GM19455 (cell line): ENCODE results near the gene AGTR1.

Experiments
- ATAC-seq: cut with Tn5 transposase; IDR thresholded peaks from one replicate; pipeline ENCODE4 v1.9.1; 2021; ENCODE audit not compliant: unreplicated experiment

The AGTR1 gene

GRCh38 chr3:148697306-148698189 lies at the start of gene AGTR1:
AGTR1 (plus strand) TSS chr3:148697903; CDS start chr3:148741036, 43,133 bp downstream.
- ATAC-seq = no peak

GRCh38 chr3:148648685-148649352 lies 48.9 kb upstream of the AGTR1 start:
- no peak for ATAC-seq

GRCh38 chr3:148651549-148651948 lies 46.2 kb upstream of the AGTR1 start:
- ATAC-seq = no peak

- ATAC-seq = no peak
Observed at GRCh38 chr3:148654433-148654832, 43.3 kb upstream of the AGTR1 start.

- ATAC-seq = no peak
Observed at GRCh38 chr3:148657470-148657869, 40.2 kb upstream of the AGTR1 start.

GRCh38 chr3:148659512-148659911 lies 38.2 kb upstream of the AGTR1 start:
- no peak for ATAC-seq

- ATAC-seq = no peak
Observed at GRCh38 chr3:148680289-148680688, 17.4 kb upstream of the AGTR1 start.

GRCh38 chr3:148681080-148681479 lies 16.6 kb upstream of the AGTR1 start:
- ATAC-seq = no peak

- no peak for ATAC-seq
Observed at GRCh38 chr3:148682997-148683396, 14.7 kb upstream of the AGTR1 start.

- no peak for ATAC-seq
Observed at GRCh38 chr3:148694116-148694515, 3.6 kb upstream of the AGTR1 start.

GRCh38 chr3:148698190-148698810 lies 597 bp downstream of the AGTR1 start:
- ATAC-seq = no peak

GRCh38 chr3:148705314-148705713 lies 7.6 kb downstream of the AGTR1 start:
- ATAC-seq = no peak

- ATAC-seq = no peak
Observed at GRCh38 chr3:148707601-148708380, 10.1 kb downstream of the AGTR1 start.

- ATAC-seq = no peak
Observed at GRCh38 chr3:148708409-148708808, 10.7 kb downstream of the AGTR1 start.

- no peak for ATAC-seq
Observed at GRCh38 chr3:148709560-148710253, 12.0 kb downstream of the AGTR1 start.

- ATAC-seq = no peak
Observed at GRCh38 chr3:148710665-148711064, 13.0 kb downstream of the AGTR1 start.

- ATAC-seq = no peak
Observed at GRCh38 chr3:148711981-148712666, 14.4 kb downstream of the AGTR1 start.

- ATAC-seq = no peak
Observed at GRCh38 chr3:148714521-148714920, 16.8 kb downstream of the AGTR1 start.

- no peak for ATAC-seq
Observed at GRCh38 chr3:148716657-148717056, 19.0 kb downstream of the AGTR1 start.
